NCI-H510A (cell line): ENCODE data around the gene EHD2.
"Not testable (repeated sequence)": the region's sequence is repeated elsewhere in the genome, so short reads cannot be mapped to it uniquely, and the experiment has no call there.

Source experiments
- DNase-seq: peaks from one replicate; lab custom pipeline; 2025; lab: John Stamatoyannopoulos, UW

Gene EHD2

DNA sequence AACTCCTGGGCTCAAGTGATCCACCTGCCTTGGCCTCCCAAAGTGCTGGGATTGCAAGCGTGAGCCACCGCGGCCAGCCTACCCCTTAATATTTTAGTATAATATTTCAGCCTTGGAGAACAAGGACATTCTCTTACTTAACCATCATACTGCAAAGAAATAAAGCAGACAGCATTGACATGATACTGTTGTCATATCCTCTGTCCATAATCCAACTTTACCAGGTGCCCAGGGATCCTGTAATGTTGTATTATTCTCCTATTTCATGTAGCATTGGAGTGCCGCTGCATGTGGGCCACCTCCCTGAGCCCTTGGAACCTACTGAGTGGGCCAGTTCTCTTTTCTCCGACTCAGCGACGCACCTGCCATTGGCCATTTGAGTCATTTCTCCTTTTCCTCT, 21.4 kb upstream of the EHD2 start:
- no peak for DNase-seq

DNA sequence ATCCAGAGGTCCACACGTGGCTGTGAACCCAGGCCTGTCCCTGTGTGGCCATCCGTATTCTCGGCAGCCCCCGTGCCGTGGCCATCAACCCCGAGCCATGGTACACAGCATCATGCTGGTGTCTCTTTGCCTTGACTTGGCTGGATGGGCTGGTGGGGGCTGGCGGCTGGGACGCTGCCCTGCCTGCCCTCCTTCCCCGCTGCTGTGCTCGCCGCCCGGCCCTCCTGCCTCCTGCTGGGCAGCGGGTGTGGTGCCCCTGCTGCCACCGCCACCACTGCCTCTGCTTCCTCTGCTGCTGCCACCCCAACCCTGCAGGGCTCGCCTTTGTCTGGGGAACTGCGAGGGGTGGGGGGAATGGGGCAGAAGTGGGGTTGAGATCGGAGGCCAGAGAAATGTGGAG, 19.7 kb upstream of the EHD2 start:
- DNase-seq = no peak

DNA sequence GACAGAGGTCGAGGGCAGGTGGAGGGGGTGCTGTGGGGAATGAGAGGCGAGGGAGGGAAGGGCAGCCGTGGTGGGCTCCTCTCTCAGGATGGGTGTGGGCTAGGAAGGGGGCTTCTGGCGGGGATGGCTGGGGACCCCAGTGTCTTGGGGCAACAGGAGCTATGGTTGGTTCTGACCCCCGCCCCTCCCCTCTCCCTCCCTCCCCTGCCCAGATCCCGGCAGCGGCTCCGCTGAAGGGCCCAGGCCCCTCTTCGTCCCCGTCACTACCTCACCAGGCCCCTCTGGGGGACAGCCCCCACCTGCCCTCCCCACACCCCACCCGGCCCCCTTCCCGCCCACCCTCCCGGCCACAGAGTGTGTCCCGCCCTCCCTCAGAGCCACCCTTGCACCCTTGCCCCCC, 19.3 kb upstream of the EHD2 start:
- DNase-seq = no peak

DNA sequence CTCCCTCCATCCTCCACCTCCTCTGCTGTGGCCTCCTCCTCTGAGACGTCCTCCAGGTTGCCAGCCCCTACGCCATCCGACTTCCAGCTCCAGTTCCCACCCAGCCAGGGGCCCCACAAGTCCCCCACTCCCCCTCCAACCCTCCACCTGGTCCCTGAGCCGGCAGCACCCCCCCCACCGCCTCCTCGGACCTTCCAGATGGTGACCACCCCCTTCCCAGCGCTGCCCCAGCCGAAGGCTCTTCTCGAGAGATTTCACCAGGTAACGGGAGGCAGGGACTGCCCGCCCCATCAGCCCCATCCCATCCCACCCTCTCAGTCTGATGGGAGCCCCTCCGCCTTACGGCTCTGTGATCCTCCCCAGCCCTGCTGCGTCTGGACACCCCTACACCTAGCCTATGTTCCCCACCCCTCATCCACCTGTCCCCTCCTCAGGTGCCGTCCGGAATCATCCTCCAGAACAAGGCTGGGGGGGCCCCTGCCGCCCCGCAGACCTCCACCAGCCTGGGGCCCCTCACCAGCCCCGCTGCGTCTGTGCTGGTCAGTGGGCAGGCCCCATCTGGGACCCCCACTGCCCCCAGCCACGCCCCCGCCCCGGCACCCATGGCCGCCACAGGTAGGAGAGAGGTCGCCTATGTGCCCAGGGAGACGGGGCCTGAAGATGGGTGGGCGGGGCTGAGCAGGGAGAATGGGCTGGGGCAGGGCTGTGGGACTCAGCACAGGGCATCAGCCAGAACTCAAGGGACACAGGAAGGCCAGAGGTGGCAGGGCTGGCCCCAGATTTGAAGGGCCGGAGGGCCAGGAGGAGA, 18.6 kb upstream of the EHD2 start:
- DNase-seq = no peak

DNA sequence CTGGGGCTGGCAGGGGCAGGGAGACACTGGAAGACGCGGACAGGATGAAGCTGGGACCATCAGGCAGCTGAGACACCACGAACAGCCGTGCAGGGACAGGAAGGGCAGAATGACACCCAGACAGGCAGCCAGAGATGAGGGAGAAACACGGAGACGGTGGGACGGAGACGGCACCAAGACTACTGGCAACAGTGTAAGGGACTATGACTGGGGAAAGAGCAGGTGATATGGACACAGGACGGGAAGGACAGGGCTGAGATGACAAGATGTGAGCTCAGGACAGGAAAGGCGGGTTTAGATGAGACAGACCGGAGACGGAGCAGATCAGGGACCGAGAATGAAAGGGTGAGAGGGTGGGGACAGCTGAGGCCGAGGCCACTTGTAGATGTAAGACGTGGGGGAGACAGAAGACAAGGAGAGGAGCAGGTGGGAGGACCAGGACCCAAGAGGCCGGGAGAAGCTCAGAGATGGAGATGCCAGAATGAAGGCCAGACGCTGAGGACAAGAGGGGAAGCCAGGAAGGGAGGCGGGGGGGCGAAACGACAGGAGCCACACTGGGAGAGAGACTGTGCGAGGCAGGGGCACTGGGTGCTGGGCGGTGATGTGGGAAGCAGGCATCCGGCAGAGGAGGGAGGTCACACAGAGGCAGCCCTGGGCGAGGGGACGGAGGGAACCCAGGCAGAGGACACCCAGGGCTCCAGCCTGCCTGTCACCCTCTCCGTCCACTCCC, 17.5 kb upstream of the EHD2 start:
- DNase-seq = no peak

DNA sequence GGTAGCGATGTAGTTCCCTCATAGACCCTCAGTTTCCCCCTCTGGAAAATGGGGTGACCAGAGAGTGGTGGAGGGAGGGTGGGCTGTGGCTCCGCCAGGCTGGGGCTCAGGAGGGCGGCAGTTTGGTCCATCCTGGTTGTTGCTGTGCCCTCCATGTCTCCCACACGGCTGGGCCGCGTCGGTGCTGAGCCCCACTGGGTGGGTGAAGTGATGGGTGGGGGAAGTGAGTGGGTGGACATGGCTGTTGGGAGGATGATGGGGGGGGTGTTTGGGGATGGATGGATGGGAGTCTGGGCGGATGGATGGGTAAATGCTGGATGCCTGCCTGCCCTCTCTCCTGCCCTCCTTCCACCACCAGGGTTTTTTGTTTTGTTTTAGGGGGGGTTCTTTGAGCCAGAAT, 16.6 kb upstream of the EHD2 start:
- DNase-seq = no peak

DNA sequence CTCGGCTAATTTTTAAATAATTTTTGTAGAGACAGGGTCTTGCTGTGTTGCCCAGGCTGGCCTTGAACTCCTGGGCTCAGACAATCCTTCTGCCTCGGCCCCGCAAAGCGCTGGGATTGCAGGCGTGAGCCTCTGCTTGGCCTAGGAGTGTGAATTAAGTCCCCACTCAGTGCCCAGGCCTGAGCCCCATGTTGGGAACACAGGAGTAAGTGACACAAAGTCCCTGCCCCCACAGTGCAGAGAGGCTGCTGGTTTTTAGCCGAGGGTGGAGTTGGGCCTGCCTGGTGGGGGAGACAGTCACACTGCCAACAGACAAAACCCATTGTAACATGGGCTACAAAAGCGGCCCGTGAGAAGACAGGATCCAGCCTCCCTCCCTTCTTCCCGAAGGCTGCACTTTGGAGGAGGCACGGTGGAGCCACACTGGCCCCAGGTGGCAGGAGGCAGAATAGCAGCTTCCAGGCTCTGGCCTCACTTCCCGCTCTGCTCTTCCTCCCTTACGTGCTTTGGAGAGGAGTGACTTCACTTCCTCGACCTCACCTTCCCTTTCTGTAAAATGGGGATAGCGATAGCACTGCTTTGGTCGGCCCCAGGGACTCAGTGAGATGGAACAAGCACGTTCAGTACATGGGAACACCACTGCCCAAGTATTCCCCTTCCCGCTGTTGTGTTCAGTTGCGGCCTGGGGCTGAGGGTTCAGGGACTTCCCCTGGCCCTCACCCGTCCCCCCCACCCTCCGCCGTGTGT, 15.2 kb upstream of the EHD2 start:
- peak; percentile 61 for DNase-seq

DNA sequence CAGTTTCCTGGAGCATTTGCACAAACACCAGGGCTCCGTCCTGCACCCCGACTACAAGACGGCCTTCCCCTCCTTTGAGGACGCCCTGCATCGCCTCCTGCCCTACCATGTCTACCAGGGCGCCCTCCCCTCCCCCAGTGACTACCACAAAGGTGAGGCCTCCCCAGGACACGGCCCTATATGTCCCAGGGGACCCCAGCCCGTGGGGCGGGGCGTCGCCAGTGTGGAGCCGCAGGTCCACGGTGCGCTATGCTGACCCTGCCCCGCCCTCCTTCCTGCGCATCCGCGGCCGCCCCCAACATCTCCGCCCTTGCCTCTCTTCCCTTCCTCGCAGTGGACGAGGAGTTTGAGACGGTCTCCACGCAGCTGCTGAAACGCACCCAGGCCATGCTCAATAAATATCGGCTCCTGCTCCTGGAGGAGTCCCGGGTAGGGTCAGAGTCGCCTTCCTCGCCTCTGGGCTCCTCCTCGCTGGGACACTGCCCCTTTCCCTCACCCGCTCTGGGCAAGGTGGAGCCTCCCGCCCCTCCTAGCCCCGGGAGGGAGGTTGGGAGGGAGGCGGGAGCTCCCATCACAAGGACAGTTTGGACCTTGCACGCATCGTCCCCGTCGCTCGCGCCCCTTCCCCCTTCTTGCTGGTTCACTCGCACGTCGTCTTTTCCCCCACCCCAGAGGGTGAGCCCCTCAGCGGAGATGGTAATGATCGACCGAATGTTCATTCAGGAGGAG, 14.4 kb upstream of the EHD2 start:
- no peak for DNase-seq

DNA sequence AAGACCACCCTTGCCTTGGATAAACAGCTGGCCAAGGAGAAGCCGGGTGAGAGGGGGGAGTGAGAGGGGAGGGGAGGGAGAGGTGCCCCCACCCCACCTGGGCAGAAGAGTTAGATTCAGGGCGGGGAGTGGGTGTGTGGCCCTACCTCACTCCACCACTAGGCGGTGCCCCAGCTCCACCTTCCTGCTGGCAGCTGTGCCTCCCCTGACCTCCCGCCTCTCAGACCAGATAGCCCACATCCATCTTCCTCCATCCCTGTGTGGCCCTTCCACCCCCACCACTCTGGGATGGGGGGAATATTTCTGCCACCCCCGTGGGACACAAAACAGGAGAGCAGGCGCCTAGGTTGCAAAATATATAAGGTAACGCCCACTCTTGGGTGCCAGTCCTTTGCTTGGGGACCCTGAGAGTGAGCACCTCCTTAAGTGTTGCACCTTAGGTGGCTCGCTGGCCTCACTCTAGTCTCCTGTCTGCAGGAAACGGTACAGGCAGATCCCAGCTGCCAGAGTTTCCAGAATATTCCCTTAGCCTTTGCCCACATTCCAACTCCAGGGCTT, 13.8 kb upstream of the EHD2 start:
- no peak for DNase-seq

DNA sequence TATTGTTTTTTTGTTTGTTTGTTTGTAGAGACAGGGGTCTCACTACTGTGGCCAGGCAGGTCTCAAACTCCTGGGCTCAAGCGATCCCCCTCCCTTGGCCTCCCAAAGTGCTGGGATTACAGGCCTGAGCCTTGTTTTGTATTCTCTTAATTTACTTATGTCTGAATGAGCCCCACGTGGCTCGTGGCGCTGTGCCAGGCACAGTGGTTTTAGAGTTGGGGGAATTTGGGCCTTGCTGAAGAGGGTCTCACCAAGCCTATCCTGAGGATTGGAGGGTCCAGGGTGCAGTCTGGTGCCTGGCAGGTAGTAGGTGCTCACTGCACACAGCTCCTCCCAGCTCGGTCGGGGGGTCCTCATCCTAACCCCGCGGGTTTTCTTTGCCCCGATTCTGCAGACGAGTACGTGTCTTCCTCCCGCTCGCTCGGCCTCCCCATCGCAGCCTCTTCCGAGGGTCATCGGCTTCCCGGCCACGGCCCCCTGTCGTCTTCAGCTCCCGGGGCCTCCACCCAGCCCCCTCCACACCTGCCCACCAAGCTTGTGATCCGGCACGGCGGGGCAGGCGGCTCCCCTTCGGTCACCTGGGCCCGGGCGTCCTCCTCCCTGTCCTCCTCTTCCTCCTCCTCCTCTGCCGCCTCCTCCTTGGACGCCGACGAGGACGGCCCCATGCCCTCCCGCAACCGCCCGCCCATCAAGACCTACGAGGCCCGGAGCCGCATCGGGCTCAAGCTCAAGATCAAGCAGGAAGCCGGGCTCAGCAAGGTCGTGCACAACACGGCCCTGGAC, 12.1 kb upstream of the EHD2 start:
- DNase-seq = no peak

DNA sequence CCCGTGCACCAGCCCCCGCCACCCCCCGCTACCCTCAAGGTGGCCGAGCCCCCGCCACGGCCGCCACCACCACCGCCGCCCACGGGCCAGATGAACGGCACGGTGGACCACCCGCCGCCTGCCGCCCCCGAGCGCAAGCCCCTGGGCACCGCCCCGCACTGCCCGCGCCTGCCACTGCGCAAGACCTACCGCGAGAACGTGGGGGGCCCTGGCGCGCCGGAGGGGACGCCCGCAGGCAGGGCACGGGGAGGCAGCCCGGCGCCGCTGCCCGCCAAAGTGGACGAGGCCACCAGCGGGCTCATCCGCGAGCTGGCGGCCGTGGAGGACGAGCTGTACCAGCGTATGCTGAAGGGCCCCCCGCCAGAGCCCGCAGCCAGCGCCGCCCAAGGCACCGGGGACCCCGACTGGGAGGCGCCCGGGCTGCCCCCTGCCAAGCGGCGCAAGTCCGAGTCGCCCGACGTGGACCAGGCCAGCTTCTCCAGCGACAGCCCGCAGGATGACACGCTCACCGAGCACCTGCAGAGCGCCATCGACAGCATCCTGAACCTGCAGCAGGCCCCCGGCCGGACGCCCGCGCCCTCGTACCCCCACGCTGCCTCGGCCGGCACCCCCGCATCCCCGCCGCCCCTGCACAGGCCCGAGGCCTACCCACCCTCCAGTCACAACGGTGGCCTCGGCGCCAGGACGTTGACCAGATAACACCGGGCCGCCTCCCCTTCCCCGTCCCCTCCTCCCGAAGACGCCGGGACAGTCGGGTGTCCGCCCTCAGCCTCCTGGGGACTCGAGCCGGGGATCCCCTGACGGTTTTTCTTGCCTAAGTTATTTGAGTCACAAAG, 11.3 kb upstream of the EHD2 start:
- DNase-seq = no peak

DNA sequence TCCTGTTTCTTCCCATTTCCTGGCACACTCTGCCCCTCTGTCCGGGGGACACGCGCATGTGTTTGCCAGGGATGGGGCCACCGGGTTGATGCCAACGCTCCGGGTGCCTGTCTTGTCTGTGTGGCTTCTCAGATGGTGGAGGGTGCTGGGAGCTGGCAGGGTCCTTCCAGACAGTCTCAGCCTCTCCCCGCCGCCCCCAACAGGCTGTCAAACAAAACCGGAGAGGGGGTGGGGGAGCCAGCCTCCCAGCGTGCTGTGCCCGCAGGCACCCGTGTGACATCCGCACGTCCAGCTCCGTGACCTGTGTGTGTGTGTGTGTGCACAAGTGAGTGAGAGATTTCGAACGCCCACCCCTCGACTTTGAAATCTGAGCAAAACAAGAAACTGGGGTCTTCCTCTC, 10.6 kb upstream of the EHD2 start:
- no peak for DNase-seq

DNA sequence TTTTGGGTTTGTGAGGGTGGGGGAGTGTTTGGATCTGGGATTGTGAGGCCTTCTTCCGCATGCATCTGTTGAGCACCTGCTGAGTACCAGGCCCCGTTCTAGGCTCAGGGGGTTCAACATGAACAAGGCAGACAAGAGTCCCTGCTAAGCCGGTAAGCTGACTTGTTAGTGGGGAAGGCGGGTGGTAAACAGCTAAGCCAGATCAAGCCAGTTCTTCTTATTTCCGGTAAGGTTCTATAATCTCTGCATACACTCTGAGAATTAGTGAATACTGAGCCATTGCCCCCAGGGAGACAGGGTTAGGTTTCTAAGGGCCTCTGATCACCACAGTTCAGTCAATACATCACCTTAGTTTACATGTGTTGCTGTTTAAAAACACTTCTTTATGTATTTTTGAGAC, 9.9 kb upstream of the EHD2 start:
- DNase-seq = no peak

DNA sequence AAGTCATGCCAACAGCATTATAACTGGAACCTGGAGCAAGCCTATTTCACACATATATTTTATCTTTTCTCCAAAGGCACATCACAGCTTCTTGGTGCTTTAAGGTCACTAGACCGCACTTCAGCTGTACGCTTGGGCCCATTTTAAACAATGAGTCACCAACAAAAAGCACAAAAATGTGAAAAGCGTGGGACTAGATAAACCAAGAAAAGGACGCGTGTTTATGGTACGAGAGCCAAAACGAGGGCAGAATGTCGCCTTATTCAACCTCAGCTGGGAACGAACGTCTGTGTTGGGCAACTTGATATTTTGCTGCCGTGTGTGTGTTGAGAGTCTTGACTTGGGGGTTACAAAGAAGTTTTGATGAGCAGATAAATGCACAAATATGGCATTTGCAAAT, 9.2 kb upstream of the EHD2 start:
- no peak for DNase-seq

DNA sequence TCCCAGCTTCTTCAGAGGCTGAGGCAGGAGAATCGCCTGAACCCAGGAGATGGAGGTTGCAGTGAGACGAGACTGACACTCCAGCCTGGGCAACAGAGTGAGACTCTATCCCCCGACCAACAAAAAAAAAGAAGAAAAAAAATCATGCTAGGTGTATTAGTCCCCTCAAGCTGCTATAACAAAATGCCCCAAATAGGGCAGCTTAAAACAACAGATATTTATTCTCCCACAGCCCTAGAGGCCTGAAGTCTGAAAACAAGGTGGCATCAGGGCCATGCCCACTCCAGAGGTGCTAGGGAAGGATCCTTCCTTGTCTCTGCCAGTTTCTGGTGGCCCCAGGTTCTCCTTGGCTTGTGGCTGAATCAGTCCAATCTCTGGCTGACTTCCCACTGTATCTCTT, 8.6 kb upstream of the EHD2 start:
- no peak for DNase-seq

DNA sequence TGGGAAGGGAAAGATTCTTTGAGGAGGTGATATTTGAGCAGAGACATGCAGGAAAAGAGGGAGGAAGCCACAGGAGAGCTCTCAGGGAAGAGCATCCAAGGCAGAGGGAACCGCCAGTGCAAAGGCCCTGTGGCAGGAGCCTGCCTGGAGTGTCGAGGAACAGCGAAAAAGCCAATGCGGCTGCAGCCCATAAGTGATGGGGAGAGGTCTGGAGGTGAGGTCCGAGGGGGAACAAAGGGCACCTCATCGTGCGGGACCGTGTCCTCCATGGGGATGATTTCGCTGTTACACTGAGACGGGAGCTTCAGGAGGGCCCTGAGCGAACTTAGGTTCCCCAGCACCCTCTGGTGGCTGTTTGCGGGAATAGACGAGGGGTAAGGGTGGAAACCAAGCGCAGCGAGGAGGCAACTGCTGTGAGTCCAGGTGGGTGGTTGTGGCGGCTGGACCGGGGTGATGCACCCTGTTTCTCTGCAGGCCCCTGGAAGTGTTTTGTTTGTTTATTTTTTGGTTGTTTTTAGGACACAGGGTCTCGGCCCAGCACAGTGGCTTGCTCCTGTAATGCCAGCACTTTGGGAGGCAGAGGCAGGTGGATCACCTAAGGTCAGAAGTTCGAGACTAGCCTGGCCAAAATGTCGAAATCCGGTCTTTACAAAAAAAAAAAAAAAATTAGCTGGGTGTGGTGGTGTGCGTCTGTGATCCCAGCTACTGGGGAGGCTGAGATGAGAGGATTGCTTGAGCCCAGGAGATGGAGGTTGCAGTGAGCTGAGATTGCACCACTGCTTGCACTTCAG, 5.9 kb upstream of the EHD2 start:
- DNase-seq = peak; percentile 36

DNA sequence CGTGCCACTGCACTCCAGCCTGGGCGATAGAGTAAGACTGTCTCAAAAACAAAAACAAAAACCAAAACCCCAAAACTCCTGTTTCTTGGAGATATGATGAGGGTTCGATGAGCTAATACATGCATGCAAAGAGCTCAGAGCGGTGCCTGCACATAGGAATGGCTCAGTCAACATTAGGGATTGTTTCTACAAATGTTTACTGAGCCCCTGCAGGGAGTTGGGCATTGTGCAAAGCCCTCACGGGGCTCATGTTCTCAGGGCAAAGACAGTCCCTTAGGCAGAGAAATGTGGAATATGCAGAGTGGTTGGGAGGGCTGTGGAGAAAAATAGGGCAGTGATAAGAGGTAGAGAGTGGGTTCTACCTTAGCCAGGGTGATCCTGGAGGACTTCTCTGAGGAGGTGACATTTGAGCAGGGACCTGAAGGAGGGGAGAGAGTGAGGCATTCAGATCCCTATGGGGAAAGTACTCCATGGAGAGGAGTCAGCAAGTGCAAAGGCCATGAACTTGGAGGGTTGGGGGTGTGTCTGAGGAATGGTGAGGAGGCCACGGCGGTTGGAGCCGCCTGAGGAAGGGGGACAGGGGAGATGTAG, 1.5 kb upstream of the EHD2 start:
- no peak for DNase-seq

DNA sequence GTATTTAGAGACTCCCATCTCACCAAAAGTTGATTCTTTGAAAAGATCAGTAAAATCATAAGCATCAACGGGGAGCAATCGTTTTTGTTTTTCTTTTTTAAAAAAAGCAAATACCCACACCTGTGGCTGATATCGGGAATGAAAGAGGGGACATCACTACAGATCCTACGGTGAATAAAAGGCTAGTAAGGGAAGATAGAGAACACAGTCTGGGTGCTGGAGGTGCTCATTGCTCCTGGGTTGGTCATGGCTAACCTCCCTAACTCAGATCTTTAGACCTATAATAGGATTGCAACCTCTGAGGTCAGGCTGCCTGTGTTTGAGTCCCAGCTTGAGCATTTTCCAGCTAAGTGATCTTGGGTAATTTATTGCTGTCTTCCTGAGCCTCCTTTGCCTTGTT, 1.1 kb downstream of the EHD2 start:
- no peak for DNase-seq

DNA sequence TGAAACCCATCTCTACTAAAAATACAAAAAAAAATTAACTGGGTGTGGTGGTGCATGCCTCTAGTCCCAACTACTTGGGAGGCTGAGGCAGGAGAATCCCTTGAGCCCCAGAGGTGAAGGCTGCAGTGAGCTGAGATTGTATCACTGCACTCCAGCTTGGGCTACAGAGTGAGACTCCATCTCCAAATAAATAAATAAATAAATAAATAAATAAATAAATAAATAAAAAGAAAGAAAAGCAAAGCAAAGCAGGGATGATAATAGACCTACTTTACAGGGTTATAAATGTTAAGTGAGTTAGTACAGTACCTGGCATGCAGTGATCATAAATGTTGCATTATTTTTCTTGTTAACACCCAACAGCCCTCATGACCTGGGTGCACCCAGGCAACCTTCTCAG, 1.6 kb downstream of the EHD2 start:
- DNase-seq = not testable (repeated sequence)
